ENCODE results near the gene TERB2.
"Not testable (repeated sequence)": the region's sequence is repeated elsewhere in the genome, so short reads cannot be mapped to it uniquely, and the experiment has no call there.

The TERB2 gene

DNA sequence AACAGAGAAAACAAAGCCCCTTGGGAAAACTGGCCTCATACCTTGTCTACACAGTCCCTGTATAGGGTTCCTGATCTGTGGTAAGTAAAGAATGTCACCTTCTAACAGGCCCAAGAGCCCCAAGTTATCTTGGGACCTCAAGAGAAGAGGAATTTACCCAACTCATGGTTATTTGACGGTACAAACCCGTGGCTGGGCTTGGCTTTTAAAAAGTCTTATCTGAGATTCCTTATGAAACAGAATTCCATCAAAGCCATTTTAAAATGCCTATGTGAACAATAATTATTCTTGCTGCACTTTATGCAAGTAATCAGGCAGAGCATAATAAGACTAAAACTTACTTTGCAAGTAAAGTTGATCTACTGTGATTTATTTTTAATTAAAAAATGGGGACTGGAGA lies 52.6 kb downstream of the TERB2 start:
- TF ChIP-seq, protein P1, sequence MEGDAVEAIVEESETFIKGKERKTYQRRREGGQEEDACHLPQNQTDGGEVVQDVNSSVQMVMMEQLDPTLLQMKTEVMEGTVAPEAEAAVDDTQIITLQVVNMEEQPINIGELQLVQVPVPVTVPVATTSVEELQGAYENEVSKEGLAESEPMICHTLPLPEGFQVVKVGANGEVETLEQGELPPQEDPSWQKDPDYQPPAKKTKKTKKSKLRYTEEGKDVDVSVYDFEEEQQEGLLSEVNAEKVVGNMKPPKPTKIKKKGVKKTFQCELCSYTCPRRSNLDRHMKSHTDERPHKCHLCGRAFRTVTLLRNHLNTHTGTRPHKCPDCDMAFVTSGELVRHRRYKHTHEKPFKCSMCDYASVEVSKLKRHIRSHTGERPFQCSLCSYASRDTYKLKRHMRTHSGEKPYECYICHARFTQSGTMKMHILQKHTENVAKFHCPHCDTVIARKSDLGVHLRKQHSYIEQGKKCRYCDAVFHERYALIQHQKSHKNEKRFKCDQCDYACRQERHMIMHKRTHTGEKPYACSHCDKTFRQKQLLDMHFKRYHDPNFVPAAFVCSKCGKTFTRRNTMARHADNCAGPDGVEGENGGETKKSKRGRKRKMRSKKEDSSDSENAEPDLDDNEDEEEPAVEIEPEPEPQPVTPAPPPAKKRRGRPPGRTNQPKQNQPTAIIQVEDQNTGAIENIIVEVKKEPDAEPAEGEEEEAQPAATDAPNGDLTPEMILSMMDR (conservative IDR thresholded peaks at IDR 0.05), result no peak
- no peak overlapping the region for H3K27ac ChIP-seq

DNA sequence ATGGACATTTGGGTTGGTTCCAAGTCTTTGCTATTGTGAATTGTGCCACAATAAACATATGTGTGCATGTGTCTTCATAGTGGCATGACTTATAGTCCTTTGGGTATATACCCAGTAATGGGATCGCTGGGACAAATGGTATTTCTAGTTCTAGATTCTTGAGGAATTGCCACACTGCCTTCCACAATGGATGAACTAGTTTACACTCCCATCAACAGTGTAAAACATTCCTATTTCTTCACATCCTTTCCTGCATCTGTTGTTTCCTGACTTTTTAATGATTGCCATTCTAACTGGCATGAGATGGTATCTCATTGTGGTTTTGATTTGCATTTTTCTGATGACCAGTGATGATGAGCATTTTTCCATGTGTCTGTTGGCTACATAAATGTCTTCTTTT lies 58.6 kb downstream of the TERB2 start:
- H3K27ac ChIP-seq, result not testable (repeated sequence)

DNA sequence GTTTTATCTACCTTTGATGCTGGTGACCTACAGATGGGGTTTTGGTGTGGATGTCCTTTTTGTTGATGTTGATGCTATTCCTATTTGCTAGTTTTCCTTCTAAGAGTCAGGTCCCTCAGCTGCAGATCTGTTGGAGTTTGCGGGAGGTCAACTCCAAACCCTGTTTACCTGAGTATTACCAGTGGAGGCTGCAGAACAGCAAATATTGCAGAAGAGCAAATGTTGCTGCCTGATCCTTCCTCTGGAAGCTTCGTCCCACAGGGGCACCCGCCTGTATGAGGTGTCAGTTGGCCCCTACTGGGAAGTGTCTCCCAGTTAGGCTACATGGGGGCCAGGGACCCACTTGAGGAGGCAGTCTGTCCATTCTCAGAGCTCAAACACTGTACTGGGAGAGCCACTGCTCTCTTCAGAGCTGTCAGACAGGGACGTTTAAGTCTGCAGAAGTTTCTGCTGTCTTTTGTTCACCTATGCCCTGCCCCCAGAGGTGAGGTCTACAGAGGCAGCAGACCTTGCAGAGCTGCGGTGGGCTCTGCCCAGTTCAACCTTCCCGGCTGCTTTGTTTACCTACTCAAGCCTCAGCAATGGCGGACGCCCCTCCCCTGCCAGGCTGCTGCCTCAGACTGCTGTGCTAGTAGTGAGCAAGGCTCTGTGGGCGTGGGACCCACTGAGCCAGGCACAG lies 63.9 kb downstream of the TERB2 start:
- H3K27ac ChIP-seq, result not testable (repeated sequence)

DNA sequence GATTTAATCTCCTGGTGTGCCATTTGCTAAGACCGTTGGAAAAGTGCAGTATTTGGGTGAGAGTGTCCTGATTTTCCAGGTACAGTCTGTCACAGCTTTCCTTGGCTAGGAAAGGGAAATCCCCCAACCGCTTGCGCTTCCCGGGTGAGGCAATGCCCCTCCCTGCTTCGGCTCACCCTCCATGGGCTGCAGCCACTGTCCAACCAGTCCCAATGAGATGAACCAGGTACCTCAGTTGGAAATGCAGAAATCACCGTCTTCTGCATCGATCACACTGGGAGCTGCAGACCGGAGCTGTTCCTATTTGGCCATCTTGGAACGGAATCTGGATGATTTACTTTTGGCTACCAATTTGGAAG lies 64.4 kb downstream of the TERB2 start:
- not testable (repeated sequence) for H3K27ac ChIP-seq

DNA sequence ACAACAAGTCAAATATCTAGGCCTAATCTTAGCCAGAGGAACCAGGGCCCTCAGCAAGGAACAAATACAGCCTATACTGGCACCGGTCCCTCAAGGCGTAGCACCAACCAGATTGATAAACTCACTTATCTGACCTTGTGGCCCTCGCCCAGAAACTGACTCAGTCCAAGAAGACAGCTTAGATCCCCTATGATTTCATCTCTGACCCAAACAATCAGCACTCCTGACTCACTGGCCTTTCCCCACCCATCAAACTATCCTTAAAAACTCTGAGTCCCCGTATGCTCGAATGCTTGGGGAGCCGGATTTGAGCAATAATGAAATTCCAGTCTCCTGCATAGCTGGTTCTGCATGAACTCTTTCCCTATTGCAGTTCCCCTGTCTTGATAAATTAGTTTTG lies 64.9 kb downstream of the TERB2 start:
- H3K27ac ChIP-seq, result no peak overlapping the region
- TF ChIP-seq, protein P1 (conservative IDR thresholded peaks at IDR 0.05), result no peak

DNA sequence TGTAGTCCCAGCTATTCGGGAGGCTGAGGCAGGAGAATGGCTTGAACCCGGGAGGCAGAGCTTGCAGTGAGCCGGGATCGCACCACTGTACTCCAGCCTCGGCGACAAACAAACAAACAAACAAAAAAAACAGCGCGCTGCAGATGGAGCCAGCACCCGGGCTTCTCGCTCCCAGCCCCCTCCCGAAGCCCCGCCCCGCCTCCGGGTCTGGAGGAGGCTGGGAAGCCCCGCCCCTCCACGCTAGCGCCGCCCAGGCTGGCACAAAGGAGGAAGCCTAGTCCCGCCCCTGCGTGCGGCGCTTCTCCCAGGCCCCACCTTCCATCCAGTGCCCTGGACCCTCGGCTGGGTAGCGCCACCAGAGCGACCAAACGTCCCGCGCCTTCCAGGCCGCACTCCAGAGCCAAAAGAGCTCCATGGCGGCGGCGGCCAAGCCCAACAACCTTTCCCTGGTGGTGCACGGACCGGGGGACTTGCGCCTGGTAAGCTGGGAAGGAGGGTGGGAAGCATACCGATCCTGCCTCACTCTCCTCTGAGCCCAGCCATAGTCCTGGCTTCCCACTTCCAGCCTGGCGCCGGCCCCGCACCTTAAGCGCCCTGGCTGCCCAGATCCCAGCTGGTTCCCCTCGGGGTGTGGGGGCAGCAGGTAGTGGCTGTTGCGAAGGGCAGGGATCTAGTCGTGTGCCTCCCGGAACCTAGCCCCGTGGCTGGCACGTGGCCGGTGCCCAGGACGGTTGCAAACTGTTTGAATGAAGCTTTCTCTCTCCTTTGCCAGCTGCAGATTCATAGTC lies 66.6 kb downstream of the TERB2 start, which contains the start of gene SORD:
TSS of gene SORD (plus strand) at position 325 of the 788 bp plus-strand sequence. CDS start at position 414, 89 bp downstream.
- TF ChIP-seq, protein P1 (conservative IDR thresholded peaks at IDR 0.05), result 0 out of 2 replicates have a peak, but pooled peaks have one; percentile 7
- H3K27ac ChIP-seq, result peak within 1 kb of the TSS; percentile 80

DNA sequence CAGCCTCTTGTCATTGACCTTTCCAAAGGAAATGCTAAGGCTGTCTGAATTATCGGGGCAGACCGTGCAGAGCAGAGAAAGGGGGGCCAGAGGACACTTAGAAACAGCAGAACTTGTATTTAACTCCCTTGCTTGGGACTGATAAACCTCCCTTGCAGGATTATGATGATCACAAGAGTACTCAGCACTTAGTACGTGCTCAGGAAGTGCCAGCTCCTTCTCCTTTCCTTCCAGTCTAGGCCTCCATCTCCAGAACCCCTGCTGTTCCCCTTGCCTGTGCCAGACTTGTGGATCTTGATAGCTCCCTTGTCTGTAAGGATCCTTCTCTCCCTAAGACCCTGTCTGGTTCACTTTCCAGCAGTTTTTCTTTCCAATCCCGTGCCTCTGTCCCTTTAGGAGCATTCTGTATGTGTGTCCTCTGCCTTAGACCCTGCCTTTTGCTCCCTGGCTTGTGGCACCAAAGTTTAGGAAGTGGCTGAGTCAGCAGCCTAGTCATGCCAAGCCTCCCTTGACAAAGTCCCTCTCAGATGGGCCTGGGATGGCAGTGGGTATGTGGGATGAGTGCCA lies 67.3 kb downstream of the TERB2 start:
- H3K27ac ChIP-seq, result peak overlapping the region; percentile 80
- TF ChIP-seq, protein P1 (conservative IDR thresholded peaks at IDR 0.05), result no peak

DNA sequence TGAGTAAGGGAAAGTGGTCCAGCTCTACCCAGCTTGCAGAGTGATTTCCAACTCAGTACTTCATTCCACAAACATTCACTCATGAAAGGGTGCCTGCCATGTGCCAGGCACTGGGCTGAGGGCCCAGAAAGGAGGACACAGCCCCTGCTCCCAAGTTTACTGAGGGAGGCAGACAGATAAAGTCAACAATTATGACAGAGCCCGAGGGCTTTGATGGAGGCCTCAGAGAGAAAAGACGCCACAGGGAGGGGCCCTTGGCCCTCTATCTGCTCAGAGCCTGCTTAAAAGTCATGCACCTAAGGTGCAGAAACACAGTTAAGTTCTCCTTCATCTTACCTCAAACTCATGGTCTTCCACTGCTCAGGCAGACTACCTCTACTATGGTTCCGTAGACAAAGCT lies 68.2 kb downstream of the TERB2 start:
- not testable (repeated sequence) for H3K27ac ChIP-seq

DNA sequence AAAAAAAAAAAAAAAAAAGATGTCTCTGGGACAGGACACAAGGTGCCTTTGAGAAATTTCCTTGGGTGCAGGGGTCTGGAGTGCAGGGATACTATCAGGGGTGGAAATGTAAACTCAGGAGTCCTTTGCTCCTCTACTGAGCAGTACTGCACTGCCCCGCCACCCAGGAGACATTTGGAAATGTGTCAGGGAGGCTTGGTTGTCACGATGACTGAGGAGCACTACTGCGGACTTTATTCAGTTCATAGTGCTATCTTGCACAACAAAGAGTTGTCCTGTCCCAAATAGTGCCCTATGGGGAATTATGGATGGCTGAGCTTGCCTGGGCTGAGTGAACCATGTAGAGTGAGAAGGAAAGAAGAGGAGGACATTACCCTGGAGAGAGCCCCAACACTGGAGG lies 69.1 kb downstream of the TERB2 start:
- not testable (repeated sequence) for H3K27ac ChIP-seq

DNA sequence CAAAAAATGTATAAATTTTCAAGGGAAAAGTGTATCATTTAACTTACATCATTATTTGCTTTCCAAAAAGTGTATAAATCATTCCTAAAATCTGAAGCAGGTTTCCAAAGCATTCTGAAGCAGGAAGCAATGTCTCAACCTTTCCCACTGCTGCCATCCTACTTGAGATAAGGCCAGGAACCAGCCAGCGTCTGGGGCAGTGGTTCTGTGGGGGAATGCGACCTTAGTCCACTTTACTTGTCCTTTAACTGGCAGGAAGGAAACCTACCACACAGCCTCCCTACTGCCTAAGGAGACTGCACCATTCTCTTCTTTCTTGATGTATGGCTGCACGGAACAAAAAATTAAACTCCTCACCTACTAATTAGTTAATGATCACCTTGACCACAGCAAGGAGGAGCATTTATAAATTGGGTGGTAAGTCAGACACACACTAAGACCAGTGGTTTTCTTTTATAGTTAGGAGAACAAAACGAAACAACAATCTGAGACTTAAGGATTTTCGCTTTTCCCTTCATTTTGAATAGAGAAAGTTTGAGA lies 70.2 kb downstream of the TERB2 start:
- no peak overlapping the region for H3K27ac ChIP-seq
- TF ChIP-seq, protein P1 (conservative IDR thresholded peaks at IDR 0.05), result no peak
